Measurements from ENCODE around the gene EXD3. TPM values are rescaled to one million over a fixed set of nuclear protein-coding genes. Genes with fewer than 3 reads are reported as not detected.

Gene EXD3
- total RNA-seq, 5 donors from 2014 or later (not counting 1 experiment from before 2014, with no cell fraction given) = 18.5 to 43.8 (median 38.0) TPM

- peaks cover 0 to 13% of the 10 kb centered on the region in 2 donors for H3K27me3 Mint-ChIP-seq
- Histone ChIP-seq H3K36me3 (ENCODE audit: control insufficient read depth in 2 of 2, extremely low read depth in 1 of 2, insufficient read depth in 1 of 2, low read length in 1 of 2) (no peaks in the 10 kb centered on the region), H3K4me1 (ENCODE audit: control insufficient read depth in 1 of 2, extremely low read depth in 1 of 2, insufficient read depth in 2 of 2, low read length in 2 of 2) (peaks cover 0 to 30% of the 10 kb centered on the region in 2 experiments), H3K9me3 (no peaks in the 10 kb centered on the region), H3K27me3 (replicated peaks in 1 of 2; ENCODE audit: control insufficient read depth in 2 of 2, extremely low read depth in 1 of 2, insufficient read depth in 2 of 2, low read length in 1 of 2) (peaks cover 0 to 76% of the 10 kb centered on the region in 2 experiments), H3K4me3 (ENCODE audit: control insufficient read depth in 1 of 2, extremely low read depth in 1 of 2, low read length in 1 of 2) (no peak overlapping the region), H3K27ac (ENCODE audit: low read length) (no peak overlapping the region)
- DNase-seq (peak in 1 of 35 experiments; percentile 3), ATAC-seq (replicated peaks in 1 of 4) (no peak)
- no peak overlapping the region for H3K27ac Mint-ChIP-seq
- CTCF ChIA-PET = interaction anchor here in 1 of 2 donors (0.6 kb wide), 1 partner anchor 104 kb away, joined by 5 read pairs; the partner anchor contains the start of genes EXD3 and NOXA1
- POLR2A ChIA-PET = no interaction called here
- no peak overlapping the region for H3K4me3 Mint-ChIP-seq
- peaks cover 0 to 12% (median 6%) of the 10 kb centered on the region in 3 donors for H3K4me1 Mint-ChIP-seq
- no peaks in the 10 kb centered on the region for H3K9me3 Mint-ChIP-seq
- 88% methylated on average over 26 of the region's 26 CpGs for WGBS (ENCODE audit: insufficient coverage)
- no peaks in the 10 kb centered on the region for H3K36me3 Mint-ChIP-seq
Observed at GRCh38 chr9:137319011-137319738, 103.8 kb downstream of the EXD3 start.

- WGBS (ENCODE audit: insufficient coverage) = 75% methylated on average over 17 of the region's 18 CpGs
- CTCF ChIA-PET = no interaction called here
- Mint-ChIP-seq H3K9me3 (no peaks in the 10 kb centered on the region), H3K36me3 (no peaks in the 10 kb centered on the region), H3K4me3 (no peak overlapping the region), H3K27me3 (peaks cover 0 to 13% of the 10 kb centered on the region in 2 donors), H3K4me1 (peaks cover 0 to 12% (median 6%) of the 10 kb centered on the region in 3 donors), H3K27ac (no peak overlapping the region)
- no peaks in the 10 kb centered on the region for H3K36me3 ChIP-seq (ENCODE audit: control insufficient read depth in 2 of 2, extremely low read depth in 1 of 2, insufficient read depth in 1 of 2, low read length in 1 of 2)
- DNase-seq (peak in 1 of 35 experiments; percentile 2), ATAC-seq (replicated peaks in 1 of 4) (no peak)
- POLR2A ChIA-PET = no interaction called here
- no peak overlapping the region for H3K27ac ChIP-seq (ENCODE audit: low read length)
- no peak overlapping the region for H3K4me3 ChIP-seq (ENCODE audit: control insufficient read depth in 1 of 2, extremely low read depth in 1 of 2, low read length in 1 of 2)
- peaks cover 0 to 30% of the 10 kb centered on the region in 2 experiments for H3K4me1 ChIP-seq (ENCODE audit: control insufficient read depth in 1 of 2, extremely low read depth in 1 of 2, insufficient read depth in 2 of 2, low read length in 2 of 2)
- no peaks in the 10 kb centered on the region for H3K9me3 ChIP-seq
- peaks cover 0 to 73% of the 10 kb centered on the region in 2 experiments for H3K27me3 ChIP-seq (replicated peaks in 1 of 2; ENCODE audit: control insufficient read depth in 2 of 2, extremely low read depth in 1 of 2, insufficient read depth in 2 of 2, low read length in 1 of 2)
Observed at GRCh38 chr9:137318602-137319001, 104.4 kb downstream of the EXD3 start.

- ChIA-PET POLR2A (no interaction called here), CTCF (no interaction called here)
- H3K36me3 ChIP-seq (ENCODE audit: control insufficient read depth in 2 of 2, extremely low read depth in 1 of 2, insufficient read depth in 1 of 2, low read length in 1 of 2) = no peaks in the 10 kb centered on the region
- DNase-seq (peak in 1 of 35 experiments; percentile 0), ATAC-seq (replicated peaks in 1 of 4) (no peak)
- H3K4me1 ChIP-seq (ENCODE audit: control insufficient read depth in 1 of 2, extremely low read depth in 1 of 2, insufficient read depth in 2 of 2, low read length in 2 of 2) = peaks cover 0 to 30% of the 10 kb centered on the region in 2 experiments
- no peaks in the 10 kb centered on the region for H3K36me3 Mint-ChIP-seq
- no peaks in the 10 kb centered on the region for H3K9me3 Mint-ChIP-seq
- no peak overlapping the region for H3K4me3 ChIP-seq (ENCODE audit: control insufficient read depth in 1 of 2, extremely low read depth in 1 of 2, low read length in 1 of 2)
- no peak overlapping the region for H3K27ac Mint-ChIP-seq
- no peak overlapping the region for H3K27ac ChIP-seq (ENCODE audit: low read length)
- peaks cover 0 to 70% of the 10 kb centered on the region in 2 experiments for H3K27me3 ChIP-seq (replicated peaks in 1 of 2; ENCODE audit: control insufficient read depth in 2 of 2, extremely low read depth in 1 of 2, insufficient read depth in 2 of 2, low read length in 1 of 2)
- no peak overlapping the region for H3K4me3 Mint-ChIP-seq
- H3K4me1 Mint-ChIP-seq = peaks cover 0 to 12% (median 6%) of the 10 kb centered on the region in 3 donors
- H3K27me3 Mint-ChIP-seq = peaks cover 0 to 14% of the 10 kb centered on the region in 2 donors
- H3K9me3 ChIP-seq = no peaks in the 10 kb centered on the region
- WGBS (ENCODE audit: insufficient coverage) = 91% methylated on average over 11 of the region's 24 CpGs
Observed at GRCh38 chr9:137317718-137318511, 105.0 kb downstream of the EXD3 start.

GRCh38 chr9:137317021-137317717 is 105.8 kb downstream of the EXD3 start:
- H3K4me3 Mint-ChIP-seq = peak overlapping the region in 1 of 3 donors; percentile 20
- no peaks in the 10 kb centered on the region for H3K36me3 Mint-ChIP-seq
- WGBS (ENCODE audit: insufficient coverage) = 90% methylated on average over 19 of the region's 19 CpGs
- H3K9me3 Mint-ChIP-seq = no peaks in the 10 kb centered on the region
- H3K9me3 ChIP-seq = no peaks in the 10 kb centered on the region
- H3K4me1 ChIP-seq (ENCODE audit: control insufficient read depth in 1 of 2, extremely low read depth in 1 of 2, insufficient read depth in 2 of 2, low read length in 2 of 2) = peaks cover 0 to 30% of the 10 kb centered on the region in 2 experiments
- no peak overlapping the region for H3K27ac ChIP-seq (ENCODE audit: low read length)
- no peak overlapping the region for H3K27ac Mint-ChIP-seq
- peaks cover 0 to 14% of the 10 kb centered on the region in 2 donors for H3K27me3 Mint-ChIP-seq
- no peak overlapping the region for H3K4me3 ChIP-seq (ENCODE audit: control insufficient read depth in 1 of 2, extremely low read depth in 1 of 2, low read length in 1 of 2)
- ChIA-PET POLR2A (interaction anchor here in 1 of 2 donors (0.6 kb wide), 1 partner anchor 108 kb away, joined by 3 read pairs; no protein-coding TSS in a partner anchor), CTCF (no interaction called here)
- ATAC-seq (replicated peaks in 1 of 4) (no peak), DNase-seq (peak in 1 of 35 experiments; percentile 3)
- H3K4me1 Mint-ChIP-seq = peaks cover 0 to 12% (median 6%) of the 10 kb centered on the region in 3 donors
- peaks cover 0 to 67% of the 10 kb centered on the region in 2 experiments for H3K27me3 ChIP-seq (replicated peaks in 1 of 2; ENCODE audit: control insufficient read depth in 2 of 2, extremely low read depth in 1 of 2, insufficient read depth in 2 of 2, low read length in 1 of 2)
- H3K36me3 ChIP-seq (ENCODE audit: control insufficient read depth in 2 of 2, extremely low read depth in 1 of 2, insufficient read depth in 1 of 2, low read length in 1 of 2) = no peaks in the 10 kb centered on the region

- Histone ChIP-seq H3K27me3 (replicated peaks in 1 of 2; ENCODE audit: control insufficient read depth in 2 of 2, extremely low read depth in 1 of 2, insufficient read depth in 2 of 2, low read length in 1 of 2) (peaks cover 0 to 64% of the 10 kb centered on the region in 2 experiments), H3K4me3 (ENCODE audit: control insufficient read depth in 1 of 2, extremely low read depth in 1 of 2, low read length in 1 of 2) (peak overlapping the region in 1 of 2 donors; percentile 15), H3K27ac (ENCODE audit: low read length) (no peak overlapping the region), H3K36me3 (ENCODE audit: control insufficient read depth in 2 of 2, extremely low read depth in 1 of 2, insufficient read depth in 1 of 2, low read length in 1 of 2) (no peaks in the 10 kb centered on the region), H3K4me1 (ENCODE audit: control insufficient read depth in 1 of 2, extremely low read depth in 1 of 2, insufficient read depth in 2 of 2, low read length in 2 of 2) (peaks cover 0 to 34% of the 10 kb centered on the region in 2 experiments), H3K9me3 (no peaks in the 10 kb centered on the region)
- Mint-ChIP-seq H3K27me3 (peaks cover 0 to 11% of the 10 kb centered on the region in 2 donors), H3K9me3 (no peaks in the 10 kb centered on the region), H3K27ac (no peak overlapping the region), H3K4me1 (peaks cover 0 to 7% (median 6%) of the 10 kb centered on the region in 3 donors), H3K4me3 (peak overlapping the region in 1 of 3 donors; percentile 20), H3K36me3 (no peaks in the 10 kb centered on the region)
- POLR2A ChIA-PET = interaction anchor here in 1 of 2 donors (0.6 kb wide), 1 partner anchor 107 kb away, joined by 3 read pairs; no protein-coding TSS in a partner anchor
- CTCF ChIA-PET = no interaction called here
- DNase-seq (peak in 1 of 35 experiments; percentile 3), ATAC-seq (replicated peaks in 1 of 4) (peak in 3 of 4 experiments; percentile 3 to 56 (median 17))
- 6% methylated on average over 63 of the region's 83 CpGs for WGBS (ENCODE audit: insufficient coverage)
Observed at GRCh38 chr9:137316012-137316981, 106.7 kb downstream of the EXD3 start.
